Liver (tissue), 9 donors: ENCODE results near the gene PIK3R5. TPM values are rescaled to one million over a fixed set of nuclear protein-coding genes. Genes with fewer than 3 reads are reported as not detected.

Experiments used
- DNase-seq: peaks from one replicate; pipeline ENCODE4 v3.0.0-alpha.2; 2017; ENCODE audit warnings: low spot score
- H3K27ac ChIP-seq, 2 donors: one replicate each; pipeline ENCODE4 v1.7.0; 2013; ENCODE audit warnings: inconsistent platforms in 2 of 2, low read length in 2 of 2, control low read depth in 1 of 2, low read depth in 1 of 2, mild to moderate bottlenecking in 1 of 2
- H3K27me3 ChIP-seq, 4 donors: one replicate each; pipeline versions ENCODE4 v1.6.1 to v1.7.0; 2013; ENCODE audit warnings: low read length in 3 of 4, inconsistent platforms in 1 of 4, mild to moderate bottlenecking in 1 of 4, moderate library complexity in 1 of 4; ENCODE audit not compliant: control insufficient read depth in 4 of 4, insufficient read depth in 4 of 4
- H3K36me3 ChIP-seq, 4 donors: one replicate each; pipeline versions ENCODE4 v1.6.1 to v1.7.0; 2013; ENCODE audit warnings: low read length in 3 of 4, mild to moderate bottlenecking in 3 of 4, low read depth in 1 of 4, moderate library complexity in 1 of 4; ENCODE audit not compliant: control insufficient read depth in 4 of 4, insufficient read depth in 3 of 4
- H3K4me1 ChIP-seq, 4 donors: one replicate each; pipeline versions ENCODE4 v1.6.1 to v1.7.0; 2013; ENCODE audit warnings: low read length in 3 of 4, mild to moderate bottlenecking in 3 of 4, moderate library complexity in 1 of 4; ENCODE audit not compliant: control insufficient read depth in 4 of 4, insufficient read depth in 4 of 4
- H3K4me3 ChIP-seq, 3 donors: one replicate each; pipeline versions ENCODE4 v1.6.1 to v1.7.0; 2013; ENCODE audit warnings: low read length in 3 of 3, control low read depth in 1 of 3, low read depth in 1 of 3, mild to moderate bottlenecking in 1 of 3
- H3K9ac ChIP-seq, 2 donors: one replicate each; pipeline ENCODE4 v1.7.0; 2013; ENCODE audit warnings: low read length in 2 of 2, mild to moderate bottlenecking in 2 of 2, moderate library complexity in 2 of 2, control low read depth in 1 of 2, low read depth in 1 of 2
- H3K9me3 ChIP-seq, 4 donors: one replicate each; pipeline versions ENCODE4 v1.6.1 to v1.7.0; 2013; ENCODE audit warnings: low read length in 3 of 4; ENCODE audit not compliant: control insufficient read depth in 4 of 4
- EGR1 ChIP-seq, 2 donors: IDR thresholded peaks; 2 replicates each; pipeline ENCODE4 v1.6.1; 2016 to 2018; ENCODE audit warnings: antibody characterized with exemption in 2 of 2, low read depth in 2 of 2
- FOXA1 ChIP-seq: IDR thresholded peaks from 2 replicates; pipeline ENCODE4 v1.6.1; 2016; ENCODE audit warnings: antibody characterized with exemption
- FOXA2 ChIP-seq: IDR thresholded peaks from 2 replicates; pipeline ENCODE4 v1.6.1; 2016; ENCODE audit warnings: antibody characterized with exemption
- GABPA ChIP-seq, 2 donors: IDR thresholded peaks in 1 of 2; conservative IDR thresholded peaks in 1 of 2; 2 replicates each; pipeline ENCODE4 v1.6.1; 2016; ENCODE audit warnings: antibody characterized with exemption in 2 of 2, mild to moderate bottlenecking in 1 of 2, moderate library complexity in 1 of 2
- HNF4A ChIP-seq, 2 donors: conservative IDR thresholded peaks; 2 replicates each; pipeline ENCODE4 v1.6.1; 2016; ENCODE audit warnings: antibody characterized with exemption in 2 of 2, mild to moderate bottlenecking in 2 of 2
- JUND ChIP-seq, 2 donors: IDR thresholded peaks; 2 replicates each; pipeline ENCODE4 v1.6.1; 2016; ENCODE audit warnings: antibody characterized with exemption in 2 of 2
- NR2F2 ChIP-seq: IDR thresholded peaks from 2 replicates; pipeline ENCODE4 v1.6.1; 2016; ENCODE audit warnings: antibody characterized with exemption
- RAD21 ChIP-seq, 2 donors: IDR thresholded peaks; 2 replicates each; pipeline ENCODE4 v1.6.1; 2016; ENCODE audit warnings: antibody characterized with exemption in 2 of 2, mild to moderate bottlenecking in 2 of 2
- RXRA ChIP-seq, 2 donors: IDR thresholded peaks; 2 replicates each; pipeline ENCODE4 v1.6.1; 2017 to 2018; ENCODE audit warnings: antibody characterized with exemption in 2 of 2, mild to moderate bottlenecking in 1 of 2
- SP1 ChIP-seq: IDR thresholded peaks from 2 replicates; pipeline ENCODE4 v1.6.1; 2018; ENCODE audit warnings: antibody characterized with exemption, mild to moderate bottlenecking
- TAF1 ChIP-seq: conservative IDR thresholded peaks from 2 replicates; pipeline ENCODE4 v1.6.1; 2016; ENCODE audit warnings: antibody characterized with exemption, mild to moderate bottlenecking
- YY1 ChIP-seq: IDR thresholded peaks from 2 replicates; pipeline ENCODE4 v1.6.1; 2016; ENCODE audit warnings: antibody characterized with exemption, mild to moderate bottlenecking
- ZBTB33 ChIP-seq: IDR thresholded peaks from 2 replicates; pipeline ENCODE4 v1.6.1; 2016; ENCODE audit warnings: antibody characterized with exemption
- WGBS: extraction: QIAGEN DNeasy Blood & Tissue Kit; methylation state at CpG from one replicate; pipeline ENCODE4 v1.1.7; 2013; 5-methylcytosine and 5-hydroxymethylcytosine counted together
- polyA plus RNA-seq, 2 donors: library from polyadenylated mRNA; stranded (reverse) in 1 of 2; unstranded in 1 of 2; fragments of 200-250 nt in 1 of 2; fragments of >200 nt in 1 of 2; fragmentation: Nextera tagmentation in 1 of 2; extraction: Ambion mirVana in 1 of 2; gene quantifications; one replicate each; pipeline versions ENCODE4 v1.2.1 to v1.2.3, GENCODE V29; 2013 to 2015
- total RNA-seq, 2 donors: library from RNA; depleted of rRNA; stranded (reverse); fragments of >200 nt; gene quantifications; one replicate each; pipeline ENCODE4 v1.2.3, GENCODE V29; 2014
- TF ChIP-seq, protein P1 (sequence below): fragments of 150-350 bp; IDR thresholded peaks from 2 replicates; pipeline ENCODE4 v1.5.1; 2017; ENCODE audit warnings: improper control_type of control experiment, low read depth, low read length; ENCODE audit not compliant: missing input control
- TF ChIP-seq, protein P2 (sequence below): IDR thresholded peaks from 2 replicates; pipeline ENCODE4 v1.6.1; 2016; ENCODE audit warnings: antibody characterized with exemption
- TF ChIP-seq, protein P3 (sequence below): IDR thresholded peaks from 2 replicates; pipeline ENCODE4 v1.6.1; 2016; ENCODE audit warnings: antibody characterized with exemption, mild to moderate bottlenecking
- TF ChIP-seq, protein P4 (sequence below): IDR thresholded peaks from 2 replicates; pipeline ENCODE4 v1.6.1; 2016; ENCODE audit warnings: antibody characterized with exemption
- donor health status: healthy.
- donor health status: healthy.
- donor health status: healthy.
- donor health status: healthy.
- donor health status: healthy.

PIK3R5 gene
- total and polyA plus RNA-seq, 4 donors, result 0.93 to 7.8 (median 2.6) TPM

GRCh38 chr17:8981443-8981842 is 15.9 kb upstream of the PIK3R5 start:
- peaks cover 0 to 6% (median 1%) of the 10 kb centered on the region in 4 donors for H3K9me3 ChIP-seq
- TF ChIP-seq FOXA1, result no peak
- TF ChIP-seq HNF4A (conservative IDR thresholded peaks at IDR 0.05), result no peak
- no peak for TF ChIP-seq YY1
- TF ChIP-seq NR2F2, result no peak
- TF ChIP-seq RXRA (IDR thresholded peaks at IDR 0.05), result no peak
- TF ChIP-seq, protein P1, sequence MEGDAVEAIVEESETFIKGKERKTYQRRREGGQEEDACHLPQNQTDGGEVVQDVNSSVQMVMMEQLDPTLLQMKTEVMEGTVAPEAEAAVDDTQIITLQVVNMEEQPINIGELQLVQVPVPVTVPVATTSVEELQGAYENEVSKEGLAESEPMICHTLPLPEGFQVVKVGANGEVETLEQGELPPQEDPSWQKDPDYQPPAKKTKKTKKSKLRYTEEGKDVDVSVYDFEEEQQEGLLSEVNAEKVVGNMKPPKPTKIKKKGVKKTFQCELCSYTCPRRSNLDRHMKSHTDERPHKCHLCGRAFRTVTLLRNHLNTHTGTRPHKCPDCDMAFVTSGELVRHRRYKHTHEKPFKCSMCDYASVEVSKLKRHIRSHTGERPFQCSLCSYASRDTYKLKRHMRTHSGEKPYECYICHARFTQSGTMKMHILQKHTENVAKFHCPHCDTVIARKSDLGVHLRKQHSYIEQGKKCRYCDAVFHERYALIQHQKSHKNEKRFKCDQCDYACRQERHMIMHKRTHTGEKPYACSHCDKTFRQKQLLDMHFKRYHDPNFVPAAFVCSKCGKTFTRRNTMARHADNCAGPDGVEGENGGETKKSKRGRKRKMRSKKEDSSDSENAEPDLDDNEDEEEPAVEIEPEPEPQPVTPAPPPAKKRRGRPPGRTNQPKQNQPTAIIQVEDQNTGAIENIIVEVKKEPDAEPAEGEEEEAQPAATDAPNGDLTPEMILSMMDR, result no peak
- TF ChIP-seq ZBTB33, result no peak
- TF ChIP-seq SP1, result no peak
- no peak for TF ChIP-seq FOXA2
- no peak for TF ChIP-seq JUND (IDR thresholded peaks at IDR 0.05)
- TF ChIP-seq, protein P2, sequence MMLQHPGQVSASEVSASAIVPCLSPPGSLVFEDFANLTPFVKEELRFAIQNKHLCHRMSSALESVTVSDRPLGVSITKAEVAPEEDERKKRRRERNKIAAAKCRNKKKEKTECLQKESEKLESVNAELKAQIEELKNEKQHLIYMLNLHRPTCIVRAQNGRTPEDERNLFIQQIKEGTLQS, result no peak
- TF ChIP-seq TAF1, result no peak
- no peak for TF ChIP-seq GABPA (IDR thresholded peaks at IDR 0.05 in 1 of 2, conservative IDR thresholded peaks at IDR 0.05 in 1 of 2)
- TF ChIP-seq EGR1 (IDR thresholded peaks at IDR 0.05; ENCODE audit: low read depth in 2 of 2), result no peak
- H3K27ac ChIP-seq, result no peak overlapping the region
- no peaks in the 10 kb centered on the region for H3K27me3 ChIP-seq
- H3K9ac ChIP-seq, result no peak overlapping the region
- no peak for DNase-seq
- 94% methylated on average over 2 of the region's 2 CpGs for WGBS
- H3K36me3 ChIP-seq, result no peaks in the 10 kb centered on the region
- no peak overlapping the region for H3K4me3 ChIP-seq
- H3K4me1 ChIP-seq, result peaks cover 0 to 4% (median 0%) of the 10 kb centered on the region in 4 donors

GRCh38 chr17:8979715-8980114 is 14.2 kb upstream of the PIK3R5 start:
- no peak overlapping the region for H3K4me3 ChIP-seq
- H3K27me3 ChIP-seq, result no peaks in the 10 kb centered on the region
- TF ChIP-seq FOXA2, result no peak
- TF ChIP-seq, protein P3, sequence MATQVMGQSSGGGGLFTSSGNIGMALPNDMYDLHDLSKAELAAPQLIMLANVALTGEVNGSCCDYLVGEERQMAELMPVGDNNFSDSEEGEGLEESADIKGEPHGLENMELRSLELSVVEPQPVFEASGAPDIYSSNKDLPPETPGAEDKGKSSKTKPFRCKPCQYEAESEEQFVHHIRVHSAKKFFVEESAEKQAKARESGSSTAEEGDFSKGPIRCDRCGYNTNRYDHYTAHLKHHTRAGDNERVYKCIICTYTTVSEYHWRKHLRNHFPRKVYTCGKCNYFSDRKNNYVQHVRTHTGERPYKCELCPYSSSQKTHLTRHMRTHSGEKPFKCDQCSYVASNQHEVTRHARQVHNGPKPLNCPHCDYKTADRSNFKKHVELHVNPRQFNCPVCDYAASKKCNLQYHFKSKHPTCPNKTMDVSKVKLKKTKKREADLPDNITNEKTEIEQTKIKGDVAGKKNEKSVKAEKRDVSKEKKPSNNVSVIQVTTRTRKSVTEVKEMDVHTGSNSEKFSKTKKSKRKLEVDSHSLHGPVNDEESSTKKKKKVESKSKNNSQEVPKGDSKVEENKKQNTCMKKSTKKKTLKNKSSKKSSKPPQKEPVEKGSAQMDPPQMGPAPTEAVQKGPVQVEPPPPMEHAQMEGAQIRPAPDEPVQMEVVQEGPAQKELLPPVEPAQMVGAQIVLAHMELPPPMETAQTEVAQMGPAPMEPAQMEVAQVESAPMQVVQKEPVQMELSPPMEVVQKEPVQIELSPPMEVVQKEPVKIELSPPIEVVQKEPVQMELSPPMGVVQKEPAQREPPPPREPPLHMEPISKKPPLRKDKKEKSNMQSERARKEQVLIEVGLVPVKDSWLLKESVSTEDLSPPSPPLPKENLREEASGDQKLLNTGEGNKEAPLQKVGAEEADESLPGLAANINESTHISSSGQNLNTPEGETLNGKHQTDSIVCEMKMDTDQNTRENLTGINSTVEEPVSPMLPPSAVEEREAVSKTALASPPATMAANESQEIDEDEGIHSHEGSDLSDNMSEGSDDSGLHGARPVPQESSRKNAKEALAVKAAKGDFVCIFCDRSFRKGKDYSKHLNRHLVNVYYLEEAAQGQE, result no peak
- TF ChIP-seq RXRA (IDR thresholded peaks at IDR 0.05), result no peak
- TF ChIP-seq, protein P2, result no peak
- TF ChIP-seq, protein P1, result no peak
- no peak for TF ChIP-seq RAD21 (IDR thresholded peaks at IDR 0.05)
- no peak for TF ChIP-seq NR2F2
- no peak for TF ChIP-seq JUND (IDR thresholded peaks at IDR 0.05)
- no peak for TF ChIP-seq GABPA (IDR thresholded peaks at IDR 0.05 in 1 of 2, conservative IDR thresholded peaks at IDR 0.05 in 1 of 2)
- TF ChIP-seq HNF4A (conservative IDR thresholded peaks at IDR 0.05), result no peak
- TF ChIP-seq TAF1, result no peak
- no peak for TF ChIP-seq SP1
- TF ChIP-seq, protein P4, sequence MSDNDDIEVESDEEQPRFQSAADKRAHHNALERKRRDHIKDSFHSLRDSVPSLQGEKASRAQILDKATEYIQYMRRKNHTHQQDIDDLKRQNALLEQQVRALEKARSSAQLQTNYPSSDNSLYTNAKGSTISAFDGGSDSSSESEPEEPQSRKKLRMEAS, result no peak
- TF ChIP-seq ZBTB33, result no peak

More at GRCh38 chr17:8979715-8980114, 14.2 kb upstream of the PIK3R5 start:
- DNase-seq, result no peak
- no peaks in the 10 kb centered on the region for H3K36me3 ChIP-seq
- no peak overlapping the region for H3K27ac ChIP-seq
- no peak overlapping the region for H3K9ac ChIP-seq
- no peaks in the 10 kb centered on the region for H3K9me3 ChIP-seq
- no peaks in the 10 kb centered on the region for H3K4me1 ChIP-seq
